22Rv1 (cell line): ENCODE results near the gene PDLIM5.

Experiments used
- ZFX ChIP-seq: fragments of 450-650 bp; IDR thresholded peaks from 2 replicates; pipeline ENCODE4 v1.6.1; 2017; ENCODE audit warnings: antibody characterized with exemption, borderline replicate concordance
- TF ChIP-seq, protein P1 (sequence below): fragments of 450-650 bp; IDR thresholded peaks from 2 replicates; pipeline ENCODE4 v1.5.1; 2017; ENCODE audit warnings: mild to moderate bottlenecking

DNA sequence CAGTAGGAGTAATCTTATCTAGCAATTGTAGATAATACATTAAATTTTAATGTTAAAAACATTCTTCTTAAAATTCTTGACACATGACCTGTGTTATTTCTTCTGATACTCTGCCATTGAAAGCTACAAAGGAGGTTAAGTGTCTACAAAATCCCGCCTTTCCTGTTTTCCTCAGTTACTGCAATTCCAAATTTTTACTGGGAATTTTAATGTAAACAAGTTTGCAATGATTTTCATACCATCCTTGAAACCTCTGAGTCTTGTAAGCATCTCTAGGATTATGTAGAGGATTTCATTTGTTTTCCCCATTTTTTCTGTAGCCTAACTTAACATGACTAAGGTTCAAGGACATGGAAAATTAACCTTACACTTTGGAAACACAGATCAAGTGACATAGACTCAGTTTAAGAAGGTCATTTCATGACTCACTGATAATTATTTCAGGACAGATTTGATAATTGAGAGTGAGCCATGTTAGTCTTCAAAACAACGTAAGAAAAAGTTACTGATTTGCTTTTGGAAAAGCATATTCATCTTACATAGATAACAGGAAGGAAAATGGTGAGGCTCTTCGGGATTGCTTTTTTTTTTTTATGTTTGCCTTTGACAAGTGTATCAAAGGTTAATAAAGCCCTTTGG, 39.6 kb upstream of the PDLIM5 start:
- TF ChIP-seq, protein P1, sequence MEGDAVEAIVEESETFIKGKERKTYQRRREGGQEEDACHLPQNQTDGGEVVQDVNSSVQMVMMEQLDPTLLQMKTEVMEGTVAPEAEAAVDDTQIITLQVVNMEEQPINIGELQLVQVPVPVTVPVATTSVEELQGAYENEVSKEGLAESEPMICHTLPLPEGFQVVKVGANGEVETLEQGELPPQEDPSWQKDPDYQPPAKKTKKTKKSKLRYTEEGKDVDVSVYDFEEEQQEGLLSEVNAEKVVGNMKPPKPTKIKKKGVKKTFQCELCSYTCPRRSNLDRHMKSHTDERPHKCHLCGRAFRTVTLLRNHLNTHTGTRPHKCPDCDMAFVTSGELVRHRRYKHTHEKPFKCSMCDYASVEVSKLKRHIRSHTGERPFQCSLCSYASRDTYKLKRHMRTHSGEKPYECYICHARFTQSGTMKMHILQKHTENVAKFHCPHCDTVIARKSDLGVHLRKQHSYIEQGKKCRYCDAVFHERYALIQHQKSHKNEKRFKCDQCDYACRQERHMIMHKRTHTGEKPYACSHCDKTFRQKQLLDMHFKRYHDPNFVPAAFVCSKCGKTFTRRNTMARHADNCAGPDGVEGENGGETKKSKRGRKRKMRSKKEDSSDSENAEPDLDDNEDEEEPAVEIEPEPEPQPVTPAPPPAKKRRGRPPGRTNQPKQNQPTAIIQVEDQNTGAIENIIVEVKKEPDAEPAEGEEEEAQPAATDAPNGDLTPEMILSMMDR, result no peak
- TF ChIP-seq ZFX, result no peak
